Mesenteric fat pad (tissue), 1 donor: ENCODE data around the gene ARPC4. TPM values are rescaled to one million over a fixed set of nuclear protein-coding genes. Genes with fewer than 3 reads are reported as not detected.
"Not testable (repeated sequence)": the region's sequence is repeated elsewhere in the genome, so short reads cannot be mapped to it uniquely, and the experiment has no call there.

Source experiments
- DNase-seq: peaks from one replicate; pipeline ENCODE4 v3.0.0-alpha.2; 2020; ENCODE audit warnings: low spot score
- total RNA-seq: library from RNA; stranded (reverse); fragmentation: NEBNext Ultra II Directional; extraction: Animal tissue kit (Norgen Biotek cat#: 25700); gene quantifications from one replicate; pipeline ENCODE4 v1.2.1, GENCODE V29; 2021
- donor health status: DM: yes; HTN: yes; CAD: no.

The ARPC4 gene
- total RNA-seq, 1 donor from 2014 or later = 151 TPM

- DNase-seq = not testable (repeated sequence)
These were observed 59.0 kb downstream of the ARPC4 start for GRCh38 chr3:9851926-9852325.

GRCh38 chr3:9852528-9852927, 59.6 kb downstream of the ARPC4 start:
- no peak for DNase-seq

- not testable (repeated sequence) for DNase-seq
These were observed 61.5 kb downstream of the ARPC4 start for GRCh38 chr3:9854291-9854940.

GRCh38 chr3:9855594-9855993, 62.7 kb downstream of the ARPC4 start:
- DNase-seq = no peak

Other genes with a start within 250 kb of the ARPC4 start
- gene LHFPL4, start 239.3 kb upstream of the ARPC4 start, total RNA-seq = not detected
- 32.5 TPM for gene MTMR14, start 143.6 kb upstream of the ARPC4 start, total RNA-seq
- not detected for gene CPNE9, start 89.2 kb upstream of the ARPC4 start, total RNA-seq
- gene BRPF1, start 61.3 kb upstream of the ARPC4 start, total RNA-seq = 18.7 TPM
- 14.4 TPM for gene OGG1, start 43.1 kb upstream of the ARPC4 start, total RNA-seq
- 98.6 TPM for gene CAMK1, start 23.1 kb upstream of the ARPC4 start, total RNA-seq
- gene TADA3, start 609 bp upstream of the ARPC4 start, total RNA-seq = 40.4 TPM
- gene TTLL3, start 17.2 kb downstream of the ARPC4 start, total RNA-seq = 31.0 TPM
- gene RPUSD3, start 50.9 kb downstream of the ARPC4 start, total RNA-seq = 25.6 TPM
- 880 TPM for gene CIDEC, start 87.2 kb downstream of the ARPC4 start, total RNA-seq
- gene JAGN1, start 97.5 kb downstream of the ARPC4 start, total RNA-seq = 49.8 TPM
- 20.2 TPM for gene IL17RE, start 109.8 kb downstream of the ARPC4 start, total RNA-seq
- gene IL17RC, start 124.0 kb downstream of the ARPC4 start, total RNA-seq = 28.8 TPM
- 24.8 TPM for gene CRELD1, start 140.8 kb downstream of the ARPC4 start, total RNA-seq
- 1.6 TPM for gene PRRT3, start 159.3 kb downstream of the ARPC4 start, total RNA-seq
- gene EMC3, start 193.8 kb downstream of the ARPC4 start, total RNA-seq = 143 TPM
- 2.8 TPM for gene FANCD2, start 233.4 kb downstream of the ARPC4 start, total RNA-seq